ENCODE results near the gene MPST. TPM values are rescaled to one million over a fixed set of nuclear protein-coding genes. Genes with fewer than 3 reads are reported as not detected.

MPST gene
- total and polyA plus RNA-seq, 2 donors (not counting 1 experiment from before 2014, with no cell fraction given): 14.8 to 51.5 TPM

- Histone ChIP-seq H3K4me3 (replicated peaks in 1 of 4; ENCODE audit: control extremely low read depth in 1 of 4, insufficient read depth in 1 of 4, low read depth in 3 of 4, low read length in 4 of 4) (no peak overlapping the region), H3K9ac (ENCODE audit: insufficient read depth, low read length) (no peak overlapping the region), H3K4me2 (ENCODE audit: extremely low read depth, insufficient read depth, low read length) (no peak overlapping the region), H3K79me2 (ENCODE audit: control insufficient read depth, insufficient read depth, low read length) (no peaks in the 10 kb centered on the region), H4K20me1 (ENCODE audit: control insufficient read depth, extremely low read depth, insufficient read depth, low read length) (no peaks in the 10 kb centered on the region), H3K4me1 (ENCODE audit: control insufficient read depth, extremely low read depth, insufficient read depth, low read length) (no peaks in the 10 kb centered on the region), H3K27ac (ENCODE audit: insufficient read depth, low read length) (no peak overlapping the region), H3K9me3 (ENCODE audit: control insufficient read depth, insufficient read depth, low read depth, low read length) (no peaks in the 10 kb centered on the region), H2AFZ (ENCODE audit: low read length) (no peak overlapping the region), H3K27me3 (ENCODE audit: control insufficient read depth, insufficient read depth, low read length) (no peaks in the 10 kb centered on the region), H3K36me3 (ENCODE audit: control insufficient read depth, insufficient read depth, low read length) (peaks cover 2% of the 10 kb centered on the region)
- TF ChIP-seq EZH2 (IDR thresholded peaks at IDR 0.05; ENCODE audit: low read length, missing control alignments) (no peak), CTCF (conservative IDR thresholded peaks at IDR 0.05 in 1 of 2, IDR thresholded peaks at IDR 0.05 in 1 of 2; ENCODE audit: low read depth in 1 of 2, low read length in 2 of 2) (no peak)
- no peak for DNase-seq (ENCODE audit: low read depth in 2 of 2)
Observed at GRCh38 chr22:37059876-37060449, 40.4 kb downstream of the MPST start.

- H4K20me1 ChIP-seq (ENCODE audit: control insufficient read depth, extremely low read depth, insufficient read depth, low read length): no peaks in the 10 kb centered on the region
- peaks cover 2% of the 10 kb centered on the region for H3K36me3 ChIP-seq (ENCODE audit: control insufficient read depth, insufficient read depth, low read length)
- no peak for DNase-seq (ENCODE audit: low read depth in 2 of 2)
- H2AFZ ChIP-seq (ENCODE audit: low read length): no peak overlapping the region
- H3K79me2 ChIP-seq (ENCODE audit: control insufficient read depth, insufficient read depth, low read length): no peaks in the 10 kb centered on the region
- H3K27me3 ChIP-seq (ENCODE audit: control insufficient read depth, insufficient read depth, low read length): no peaks in the 10 kb centered on the region
- H3K4me2 ChIP-seq (ENCODE audit: extremely low read depth, insufficient read depth, low read length): no peak overlapping the region
- H3K4me3 ChIP-seq (replicated peaks in 1 of 4; ENCODE audit: control extremely low read depth in 1 of 4, insufficient read depth in 1 of 4, low read depth in 3 of 4, low read length in 4 of 4): no peak overlapping the region
- H3K27ac ChIP-seq (ENCODE audit: insufficient read depth, low read length): no peak overlapping the region
- no peaks in the 10 kb centered on the region for H3K4me1 ChIP-seq (ENCODE audit: control insufficient read depth, extremely low read depth, insufficient read depth, low read length)
- no peak overlapping the region for H3K9ac ChIP-seq (ENCODE audit: insufficient read depth, low read length)
- TF ChIP-seq CTCF (conservative IDR thresholded peaks at IDR 0.05 in 1 of 2, IDR thresholded peaks at IDR 0.05 in 1 of 2; ENCODE audit: low read depth in 1 of 2, low read length in 2 of 2) (no peak), EZH2 (IDR thresholded peaks at IDR 0.05; ENCODE audit: low read length, missing control alignments) (no peak)
- H3K9me3 ChIP-seq (ENCODE audit: control insufficient read depth, insufficient read depth, low read depth, low read length): no peaks in the 10 kb centered on the region
Observed at GRCh38 chr22:37060801-37061610, 41.5 kb downstream of the MPST start.

GRCh38 chr22:37061611-37062375 lies 42.3 kb downstream of the MPST start:
- no peak for TF ChIP-seq EZH2 (IDR thresholded peaks at IDR 0.05; ENCODE audit: low read length, missing control alignments)
- TF ChIP-seq CTCF (conservative IDR thresholded peaks at IDR 0.05 in 1 of 2, IDR thresholded peaks at IDR 0.05 in 1 of 2; ENCODE audit: low read depth in 1 of 2, low read length in 2 of 2): no peak
- Histone ChIP-seq H4K20me1 (ENCODE audit: control insufficient read depth, extremely low read depth, insufficient read depth, low read length) (no peaks in the 10 kb centered on the region), H3K9me3 (ENCODE audit: control insufficient read depth, insufficient read depth, low read depth, low read length) (no peaks in the 10 kb centered on the region), H3K27me3 (ENCODE audit: control insufficient read depth, insufficient read depth, low read length) (no peaks in the 10 kb centered on the region), H3K4me2 (ENCODE audit: extremely low read depth, insufficient read depth, low read length) (no peak overlapping the region), H2AFZ (ENCODE audit: low read length) (no peak overlapping the region), H3K4me3 (replicated peaks in 1 of 4; ENCODE audit: control extremely low read depth in 1 of 4, insufficient read depth in 1 of 4, low read depth in 3 of 4, low read length in 4 of 4) (no peak overlapping the region), H3K4me1 (ENCODE audit: control insufficient read depth, extremely low read depth, insufficient read depth, low read length) (no peaks in the 10 kb centered on the region), H3K27ac (ENCODE audit: insufficient read depth, low read length) (no peak overlapping the region), H3K9ac (ENCODE audit: insufficient read depth, low read length) (no peak overlapping the region), H3K36me3 (ENCODE audit: control insufficient read depth, insufficient read depth, low read length) (no peaks in the 10 kb centered on the region), H3K79me2 (ENCODE audit: control insufficient read depth, insufficient read depth, low read length) (no peaks in the 10 kb centered on the region)
- DNase-seq (ENCODE audit: low read depth in 2 of 2): no peak

Measured in fibroblast of lung (primary cell).